BLaER1 (cell line): Measurements from ENCODE around the gene DPCD.

Source experiments
- H3K27ac ChIP-seq: shearing (Covaris generic); formaldehyde crosslinking; 2 replicates; pipeline ENCODE4 v1.8.1; 2022
- H3K27me3 ChIP-seq: shearing (Covaris generic); formaldehyde crosslinking; 2 replicates; pipeline ENCODE4 v1.8.1; 2022
- H3K36me3 ChIP-seq: shearing (Covaris generic); formaldehyde crosslinking; 2 replicates; pipeline ENCODE4 v1.8.1; 2022
- H3K4me1 ChIP-seq: shearing (Covaris generic); formaldehyde crosslinking; 2 replicates; pipeline ENCODE4 v1.8.1; 2022
- H3K4me2 ChIP-seq: shearing (Covaris generic); formaldehyde crosslinking; 2 replicates; pipeline ENCODE4 v1.8.1; 2022
- H3K4me3 ChIP-seq: shearing (Covaris generic); formaldehyde crosslinking; 2 replicates; pipeline ENCODE4 v1.8.1; 2022
- H3K9ac ChIP-seq: shearing (Covaris generic); formaldehyde crosslinking; 2 replicates; pipeline ENCODE4 v1.8.1; 2022
- H3K9me3 ChIP-seq: shearing (Covaris generic); formaldehyde crosslinking; 2 replicates; pipeline ENCODE4 v1.8.1; 2022
- H4K20me1 ChIP-seq: shearing (Covaris generic); formaldehyde crosslinking; 2 replicates; pipeline ENCODE4 v1.8.1; 2022
- Cebpa-rat ChIP-seq: shearing (Covaris generic); IDR thresholded peaks from 2 replicates; pipeline ENCODE4 v1.8.1; 2022

The DPCD gene

DNA sequence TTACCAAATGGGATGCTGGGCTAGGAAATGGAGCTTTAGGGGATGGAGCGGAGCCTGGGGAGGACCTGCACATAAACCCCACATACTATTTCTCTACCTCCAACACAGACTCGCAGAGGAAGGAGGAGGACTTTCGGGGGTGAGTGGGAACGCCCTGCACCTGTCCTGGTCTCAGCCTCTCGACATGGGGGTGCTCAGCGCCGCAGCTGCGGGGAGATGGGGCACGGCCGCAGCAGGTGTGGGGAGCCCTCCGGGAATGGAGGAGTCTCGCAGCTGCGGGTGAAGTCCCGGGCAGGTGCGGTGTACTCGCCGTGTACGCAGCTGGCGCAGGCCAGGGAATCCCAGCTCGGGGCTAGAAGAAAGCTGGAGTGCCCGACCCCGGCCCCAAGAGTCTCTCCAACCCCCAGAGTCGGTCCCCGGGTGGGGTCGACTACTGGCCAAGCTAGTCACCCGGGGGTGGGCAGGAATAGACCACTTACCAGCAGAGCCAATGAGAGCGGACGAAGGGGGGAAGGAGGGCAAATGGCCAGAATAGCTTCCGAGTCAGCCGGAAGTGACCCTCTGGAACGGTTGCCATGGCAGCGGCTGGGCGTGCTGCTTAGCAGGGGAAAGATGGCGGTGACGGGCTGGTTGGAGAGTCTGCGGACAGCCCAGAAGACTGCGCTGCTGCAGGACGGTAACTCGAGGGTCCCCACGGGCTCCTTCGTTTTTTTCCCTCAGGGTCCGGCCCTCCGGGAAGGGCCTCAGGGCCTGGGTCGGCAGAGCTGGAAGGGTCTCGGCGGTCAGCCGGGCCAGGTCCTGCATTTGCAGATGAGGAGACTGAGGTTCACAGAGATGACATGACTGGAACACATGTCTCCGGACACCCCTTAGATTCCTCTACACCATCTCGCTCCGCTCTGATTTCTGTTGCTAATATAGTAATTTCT lies at the start of gene DPCD, which contains the start of gene POLL:
DPCD (plus strand) TSS at position 597 of the 929 bp plus-strand sequence; CDS start at position 613, 16 bp downstream.
POLL (minus strand) TSS at position 533 of the 929 bp plus-strand sequence. CDS start 897 bp downstream, outside the sequence.
- peaks cover 6% of the 10 kb centered on the region; the same call in 1 of the 2 replicates for H3K36me3 ChIP-seq
- H3K4me1 ChIP-seq, result peaks cover 17% of the 10 kb centered on the region; the same call in 1 of the 2 replicates
- no peaks in the 10 kb centered on the region for H4K20me1 ChIP-seq
- H3K4me2 ChIP-seq, result peak within 1 kb of the TSS; percentile 78
- peak within 1 kb of the TSS; percentile 71 for H3K4me3 ChIP-seq
- no peak for TF ChIP-seq Cebpa-rat
- H3K9ac ChIP-seq, result peak within 1 kb of the TSS; percentile 66
- H3K9me3 ChIP-seq, result peaks cover 9% of the 10 kb centered on the region; the same call in 1 of the 2 replicates
- peak within 1 kb of the TSS; percentile 52; the same call in 1 of the 2 replicates for H3K27ac ChIP-seq
- peaks cover 30% of the 10 kb centered on the region for H3K27me3 ChIP-seq

DNA sequence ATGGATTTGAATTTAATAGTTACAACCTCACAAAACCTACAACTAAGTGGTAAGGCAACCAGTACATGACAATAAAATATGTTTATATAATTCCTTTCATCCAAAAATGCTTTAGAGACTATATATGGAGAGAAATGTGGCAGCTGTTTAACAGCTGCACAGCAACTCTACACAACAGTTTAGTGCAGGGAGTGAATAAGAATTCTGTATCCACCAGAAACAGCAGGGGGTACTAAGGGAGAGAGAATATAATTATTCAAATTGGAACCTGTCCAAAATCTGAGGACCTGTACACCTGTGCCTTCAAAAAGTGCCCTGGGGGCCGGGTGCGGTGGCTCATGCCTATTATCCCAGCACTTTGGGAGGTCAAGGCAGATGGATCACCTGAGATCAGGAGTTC lies 49.7 kb upstream of the DPCD start:
- no peak for TF ChIP-seq Cebpa-rat
- Histone ChIP-seq H3K9me3 (no peaks in the 10 kb centered on the region), H3K9ac (no peak overlapping the region), H3K27ac (no peak overlapping the region), H3K4me2 (no peak overlapping the region), H3K4me1 (no peaks in the 10 kb centered on the region), H4K20me1 (no peaks in the 10 kb centered on the region), H3K36me3 (peaks cover 29% of the 10 kb centered on the region), H3K27me3 (no peaks in the 10 kb centered on the region), H3K4me3 (no peak overlapping the region)

DNA sequence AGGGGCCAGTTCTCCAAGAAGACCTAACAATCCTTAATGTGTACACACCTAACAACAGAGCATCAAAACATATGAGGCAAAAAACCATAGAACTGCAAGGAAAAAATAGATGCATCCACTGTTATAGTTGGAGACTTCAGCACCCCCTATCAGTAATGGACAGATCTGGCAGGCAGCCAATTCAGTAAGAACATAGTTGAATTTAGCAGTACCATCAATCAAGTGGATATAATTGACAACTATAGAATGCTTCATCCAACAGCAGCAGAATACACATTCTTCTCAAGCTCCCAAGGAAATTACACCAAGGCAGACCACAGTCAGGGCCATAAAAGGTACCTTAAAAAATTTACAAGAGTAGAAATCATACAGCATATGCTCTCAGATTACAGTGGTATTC lies 42.2 kb upstream of the DPCD start:
- Histone ChIP-seq H3K4me2 (no peak overlapping the region), H3K9ac (no peak overlapping the region), H3K36me3 (peaks cover 16% of the 10 kb centered on the region; the same call in 1 of the 2 replicates), H4K20me1 (no peaks in the 10 kb centered on the region), H3K4me3 (no peak overlapping the region), H3K27me3 (no peaks in the 10 kb centered on the region), H3K4me1 (no peaks in the 10 kb centered on the region), H3K9me3 (no peaks in the 10 kb centered on the region), H3K27ac (no peak overlapping the region)
- TF ChIP-seq Cebpa-rat, result no peak

DNA sequence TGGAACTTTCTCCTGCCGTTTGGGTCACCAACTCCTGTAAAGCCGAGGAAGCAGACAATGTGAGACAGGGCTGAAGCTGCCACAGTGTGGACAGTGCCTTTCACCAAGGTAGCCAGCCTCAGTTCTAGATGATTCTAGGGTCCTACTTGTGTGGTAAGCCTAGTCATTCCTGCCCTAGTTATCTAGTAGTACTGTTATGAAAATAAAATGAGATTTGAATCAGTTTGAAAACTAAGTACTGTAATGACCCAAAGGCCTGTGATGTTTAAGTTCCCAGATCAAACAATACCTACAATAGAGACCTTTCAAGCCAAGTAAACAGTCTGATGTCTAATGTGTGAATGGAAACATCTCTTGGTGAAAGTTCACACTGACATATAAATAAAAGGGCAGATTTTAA lies 37.2 kb upstream of the DPCD start:
- TF ChIP-seq Cebpa-rat, result no peak
- peaks cover 4% of the 10 kb centered on the region for H3K4me1 ChIP-seq
- no peak overlapping the region for H3K27ac ChIP-seq
- no peak overlapping the region for H3K4me3 ChIP-seq
- H3K4me2 ChIP-seq, result no peak overlapping the region
- H3K36me3 ChIP-seq, result peaks cover 30% of the 10 kb centered on the region
- no peaks in the 10 kb centered on the region for H4K20me1 ChIP-seq
- no peaks in the 10 kb centered on the region for H3K9me3 ChIP-seq
- no peak overlapping the region for H3K9ac ChIP-seq
- H3K27me3 ChIP-seq, result no peaks in the 10 kb centered on the region

DNA sequence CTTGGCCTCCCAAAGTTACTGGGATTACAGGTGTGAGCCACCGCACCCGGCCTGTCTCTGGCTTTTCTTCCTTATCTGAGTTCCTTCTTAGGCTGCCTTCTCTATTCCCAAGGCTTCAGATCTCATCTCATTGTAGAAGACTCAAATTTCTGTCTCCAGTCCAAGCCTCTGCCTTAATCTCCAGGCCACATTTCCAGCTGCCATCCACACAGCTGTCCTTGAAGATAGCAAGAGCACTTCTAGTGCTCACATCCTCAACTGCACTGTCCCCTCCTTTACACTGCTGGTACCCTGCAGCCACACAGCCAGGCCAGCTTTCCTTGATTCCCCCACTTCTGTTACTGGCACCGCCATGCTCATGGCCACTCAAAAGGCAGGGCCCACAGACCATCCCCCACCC lies 35.7 kb upstream of the DPCD start:
- Histone ChIP-seq H3K9ac (no peak overlapping the region), H3K27ac (no peak overlapping the region), H3K4me1 (peaks cover 14% of the 10 kb centered on the region), H3K27me3 (no peaks in the 10 kb centered on the region), H3K9me3 (no peaks in the 10 kb centered on the region), H3K36me3 (peaks cover 30% of the 10 kb centered on the region), H3K4me3 (no peak overlapping the region), H3K4me2 (no peak overlapping the region), H4K20me1 (no peaks in the 10 kb centered on the region)
- TF ChIP-seq Cebpa-rat, result no peak

DNA sequence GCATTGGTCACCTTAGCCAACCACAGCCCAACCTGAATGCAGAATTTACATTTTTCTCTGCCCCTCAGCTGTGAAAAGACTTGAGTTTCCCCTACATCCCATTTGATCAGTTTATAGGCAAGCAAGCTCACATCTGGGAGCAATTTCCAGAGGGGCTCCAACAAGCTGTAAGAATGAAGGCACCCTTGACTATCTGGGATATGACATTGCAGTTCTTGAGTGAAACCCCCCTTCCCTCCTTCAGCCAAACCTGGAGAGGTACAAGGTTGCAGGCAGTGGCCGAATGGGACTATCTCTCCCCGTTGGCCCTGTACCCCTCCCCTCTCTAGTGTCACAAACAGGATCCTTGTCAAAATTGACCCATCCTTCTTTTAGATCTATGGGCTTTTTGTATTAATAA lies 30.6 kb upstream of the DPCD start:
- H3K27ac ChIP-seq, result no peak overlapping the region
- no peak overlapping the region for H3K4me3 ChIP-seq
- TF ChIP-seq Cebpa-rat, result no peak
- no peaks in the 10 kb centered on the region for H3K9me3 ChIP-seq
- H3K4me2 ChIP-seq, result no peak overlapping the region
- no peak overlapping the region for H3K9ac ChIP-seq
- H3K36me3 ChIP-seq, result peaks cover 12% of the 10 kb centered on the region
- H3K27me3 ChIP-seq, result no peaks in the 10 kb centered on the region
- peaks cover 37% of the 10 kb centered on the region for H3K4me1 ChIP-seq
- H4K20me1 ChIP-seq, result no peaks in the 10 kb centered on the region

DNA sequence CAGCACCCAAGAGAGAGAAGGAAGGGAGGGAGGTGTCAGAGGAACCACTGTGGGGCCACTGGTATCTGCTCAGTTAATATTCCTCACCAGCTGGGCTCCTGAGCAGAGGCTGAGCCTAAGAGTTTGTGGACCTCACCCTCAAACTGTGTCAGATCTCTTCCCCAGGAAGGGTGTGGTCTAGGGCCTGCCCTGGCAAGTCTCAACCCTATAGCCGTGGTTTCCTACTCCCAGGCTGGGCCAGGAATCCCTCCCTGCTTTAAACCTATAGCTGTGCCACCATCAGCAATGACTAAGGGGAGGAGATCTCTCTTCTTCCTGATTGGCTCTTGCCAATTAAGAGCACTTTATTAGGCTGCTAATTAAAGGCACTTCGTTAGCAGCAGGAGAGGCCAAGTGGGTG lies 29.9 kb upstream of the DPCD start:
- Histone ChIP-seq H3K36me3 (peaks cover 6% of the 10 kb centered on the region; the same call in 1 of the 2 replicates), H3K4me3 (no peak overlapping the region), H3K9ac (no peak overlapping the region), H3K4me1 (peaks cover 37% of the 10 kb centered on the region), H3K9me3 (no peaks in the 10 kb centered on the region), H3K27ac (no peak overlapping the region), H3K4me2 (no peak overlapping the region), H3K27me3 (no peaks in the 10 kb centered on the region), H4K20me1 (no peaks in the 10 kb centered on the region)
- no peak for TF ChIP-seq Cebpa-rat

DNA sequence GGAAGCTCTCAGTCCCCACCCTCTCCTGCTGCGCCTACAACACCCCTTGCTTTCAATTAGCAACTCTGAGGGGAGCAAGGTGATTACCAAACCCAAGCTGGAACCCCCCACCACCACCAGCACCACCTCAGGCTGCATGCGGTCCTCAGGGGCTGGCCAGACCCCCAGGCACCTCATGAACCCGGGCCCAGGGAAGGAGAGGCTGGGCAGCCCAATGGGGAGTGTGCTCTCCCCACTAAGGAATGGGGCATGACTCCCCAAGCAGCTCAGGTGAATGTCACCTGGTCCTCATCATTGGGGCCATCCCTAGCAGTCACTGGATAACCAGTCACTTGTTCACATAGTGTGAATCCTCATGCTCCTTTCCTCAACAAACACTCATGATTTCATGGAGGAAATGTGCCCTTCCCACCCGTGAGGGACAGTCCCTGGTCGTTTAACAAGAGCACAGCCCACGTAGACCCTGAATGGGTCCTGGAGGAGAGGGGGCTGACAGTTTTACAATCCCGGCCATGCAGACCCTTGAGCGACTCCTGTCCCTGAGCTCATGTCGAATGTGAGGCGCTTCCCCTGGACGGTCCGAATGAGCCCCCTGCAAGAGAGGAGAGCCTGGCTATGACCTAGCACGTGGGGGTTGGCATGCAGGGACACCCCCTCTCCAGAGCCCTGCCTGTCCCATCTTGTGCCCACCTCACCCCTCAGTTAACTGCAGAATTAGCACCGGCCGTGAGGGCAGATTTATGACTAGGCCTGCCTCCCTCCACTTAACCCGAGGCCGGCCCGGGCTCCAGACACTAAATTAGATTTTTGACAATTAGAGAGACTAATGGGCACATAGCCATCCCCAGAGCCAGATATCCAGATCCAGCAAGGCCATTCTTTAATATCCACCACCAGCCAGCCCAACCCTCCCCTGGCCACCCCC lies 29.2 kb upstream of the DPCD start:
- Histone ChIP-seq H3K4me1 (peaks cover 37% of the 10 kb centered on the region), H3K9ac (no peak overlapping the region), H3K4me3 (no peak overlapping the region), H3K9me3 (no peaks in the 10 kb centered on the region), H3K4me2 (no peak overlapping the region), H4K20me1 (no peaks in the 10 kb centered on the region), H3K27ac (no peak overlapping the region), H3K27me3 (no peaks in the 10 kb centered on the region), H3K36me3 (no peaks in the 10 kb centered on the region; the same call in 1 of the 2 replicates)
- no peak for TF ChIP-seq Cebpa-rat

DNA sequence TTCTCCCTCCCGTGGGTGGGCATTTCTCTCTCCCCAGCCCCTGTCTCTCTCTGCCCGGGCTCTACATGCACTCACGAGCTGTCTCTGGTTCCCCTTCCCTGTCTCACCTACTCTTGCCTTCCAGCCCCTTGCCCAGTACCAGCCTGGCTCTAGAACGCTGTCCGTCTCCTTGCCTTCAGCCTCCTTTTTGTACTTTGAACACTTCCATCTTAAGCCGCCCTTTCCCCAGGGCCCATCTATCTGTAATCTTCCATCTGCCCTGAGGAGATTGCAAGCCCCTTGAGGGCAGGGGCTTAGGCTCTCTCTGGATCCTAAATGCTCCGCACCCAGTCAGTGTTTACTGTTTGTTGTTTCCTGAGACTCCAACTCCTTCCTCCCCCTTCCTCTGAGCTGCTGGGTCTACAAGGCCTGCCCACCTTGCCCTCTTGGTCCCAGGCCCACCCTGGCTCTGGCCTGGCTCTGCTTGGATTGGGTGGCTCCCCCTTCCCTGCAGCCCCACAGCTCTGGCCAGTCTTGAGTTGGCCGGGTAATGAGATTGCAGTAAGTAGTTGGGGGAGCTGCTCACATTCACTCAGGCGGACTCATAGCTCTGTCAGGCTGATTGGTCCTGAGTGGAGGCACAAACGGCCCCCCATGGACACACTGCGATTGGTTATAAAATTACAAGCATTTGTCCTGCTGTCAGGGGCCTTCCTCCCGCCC lies 28.4 kb upstream of the DPCD start:
- no peaks in the 10 kb centered on the region for H3K27me3 ChIP-seq
- peaks cover 37% of the 10 kb centered on the region for H3K4me1 ChIP-seq
- H3K27ac ChIP-seq, result no peak overlapping the region
- H3K9me3 ChIP-seq, result no peaks in the 10 kb centered on the region
- TF ChIP-seq Cebpa-rat, result no peak
- H3K4me3 ChIP-seq, result no peak overlapping the region
- H3K4me2 ChIP-seq, result no peak overlapping the region
- H3K36me3 ChIP-seq, result no peaks in the 10 kb centered on the region
- no peak overlapping the region for H3K9ac ChIP-seq
- no peaks in the 10 kb centered on the region for H4K20me1 ChIP-seq
